GM18517 (cell line): Measurements from ENCODE around the gene PGAP3.
"Not testable (repeated sequence)": the region's sequence is repeated elsewhere in the genome, so short reads cannot be mapped to it uniquely, and the experiment has no call there.

Source experiments
- ATAC-seq: cut with Tn5 transposase; IDR thresholded peaks from one replicate; pipeline ENCODE4 v1.9.1; 2021; ENCODE audit warnings: mild to moderate bottlenecking, moderate library complexity; ENCODE audit not compliant: unreplicated experiment

PGAP3 gene

DNA sequence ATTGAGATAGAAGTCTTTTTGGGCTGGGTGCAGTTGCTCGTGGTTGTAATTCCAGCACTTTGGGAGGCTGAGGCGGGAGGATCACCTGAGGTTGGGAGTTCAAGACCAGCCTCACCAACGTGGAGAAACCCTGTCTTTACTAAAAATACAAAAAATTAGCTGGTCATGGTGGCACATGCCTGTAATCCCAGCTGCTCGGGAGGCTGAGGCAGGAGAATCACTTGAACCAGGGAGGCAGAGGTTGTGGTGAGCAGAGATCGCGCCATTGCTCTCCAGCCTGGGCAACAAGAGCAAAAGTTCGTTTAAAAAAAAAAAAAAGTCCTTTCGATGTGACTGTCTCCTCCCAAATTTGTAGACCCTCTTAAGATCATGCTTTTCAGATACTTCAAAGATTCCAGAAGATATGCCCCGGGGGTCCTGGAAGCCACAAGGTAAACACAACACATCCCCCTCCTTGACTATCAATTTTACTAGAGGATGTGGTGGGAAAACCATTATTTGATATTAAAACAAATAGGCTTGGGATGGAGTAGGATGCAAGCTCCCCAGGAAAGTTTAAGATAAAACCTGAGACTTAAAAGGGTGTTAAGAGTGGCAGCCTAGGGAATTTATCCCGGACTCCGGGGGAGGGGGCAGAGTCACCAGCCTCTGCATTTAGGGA, 11.4 kb upstream of the PGAP3 start:
- not testable (repeated sequence) for ATAC-seq

DNA sequence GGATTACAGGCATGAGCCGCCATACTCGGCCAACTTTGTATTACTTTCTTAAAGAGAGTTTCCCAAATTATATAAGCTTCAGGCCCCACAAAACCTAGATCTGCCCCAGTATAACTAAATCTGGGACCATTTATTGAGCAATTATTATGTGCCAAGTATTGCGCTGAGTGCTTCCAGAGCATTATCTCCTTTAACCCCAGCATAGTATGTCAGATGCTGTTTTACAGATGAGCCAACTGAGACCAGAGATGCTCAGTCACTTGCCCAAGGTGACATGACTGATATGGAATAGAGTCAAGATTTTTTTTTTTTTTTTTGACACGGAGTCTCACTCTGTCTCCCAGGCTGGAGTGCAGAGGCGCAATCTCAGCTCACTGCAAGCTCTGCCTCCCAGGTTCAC, 10.1 kb upstream of the PGAP3 start:
- ATAC-seq: no peak

DNA sequence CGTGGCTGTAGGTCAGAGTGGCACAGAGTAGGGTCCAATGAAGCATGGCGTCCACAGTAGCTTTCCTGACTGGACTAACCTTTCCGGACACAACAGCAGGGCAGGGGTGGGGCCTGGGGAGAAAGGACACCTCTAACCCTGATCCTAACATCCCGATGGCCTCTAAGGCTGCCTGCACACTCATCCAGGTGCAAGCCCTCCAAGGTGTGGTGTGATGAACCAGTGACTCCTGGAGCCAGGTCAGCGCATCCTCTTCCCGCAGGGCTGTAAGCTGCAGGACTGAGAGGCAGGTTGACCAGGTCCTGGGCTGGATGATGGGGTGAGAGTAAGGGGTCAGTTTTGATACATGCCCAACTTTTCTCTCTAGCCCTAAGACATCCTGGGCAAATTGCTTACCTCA, 8.9 kb upstream of the PGAP3 start:
- ATAC-seq: no peak

DNA sequence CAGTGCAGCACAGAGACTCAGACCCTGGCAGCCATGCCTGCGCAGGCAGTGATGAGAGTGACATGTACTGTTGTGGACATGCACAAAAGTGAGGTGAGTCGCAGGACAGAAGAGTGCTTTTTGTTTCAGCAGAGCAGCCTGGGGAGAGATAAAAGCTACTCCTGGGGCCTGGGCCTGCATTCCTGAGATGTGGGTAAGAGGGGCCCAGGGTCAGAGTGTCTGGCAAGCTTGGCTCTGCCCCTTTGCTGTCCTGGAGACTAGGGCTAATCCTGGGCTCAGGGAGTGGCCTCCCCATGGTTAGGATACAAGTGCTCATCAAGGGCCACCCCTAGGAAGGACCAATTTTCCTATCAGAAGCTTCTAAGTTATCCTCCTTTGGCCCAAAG, 7.2 kb upstream of the PGAP3 start:
- ATAC-seq: no peak

DNA sequence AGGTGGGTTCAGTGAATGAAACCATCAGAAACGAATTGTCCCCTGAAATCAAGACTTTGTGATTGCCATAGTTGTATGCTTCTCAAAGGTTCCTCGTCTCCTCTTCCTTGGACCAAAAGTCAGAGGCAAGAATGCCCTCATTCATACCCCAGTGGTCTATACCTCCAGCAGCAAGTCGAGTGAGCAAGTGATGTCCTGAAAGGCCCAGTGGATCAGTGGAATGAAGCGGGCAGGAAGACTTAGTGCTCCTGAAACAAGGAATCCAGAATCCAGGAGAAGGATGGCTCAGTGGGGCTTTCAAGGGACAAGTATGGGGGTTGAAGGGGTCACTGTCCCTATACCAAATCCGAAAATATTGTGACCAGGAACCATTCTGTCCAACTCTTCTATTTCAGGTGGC, 6.7 kb upstream of the PGAP3 start:
- ATAC-seq: no peak

DNA sequence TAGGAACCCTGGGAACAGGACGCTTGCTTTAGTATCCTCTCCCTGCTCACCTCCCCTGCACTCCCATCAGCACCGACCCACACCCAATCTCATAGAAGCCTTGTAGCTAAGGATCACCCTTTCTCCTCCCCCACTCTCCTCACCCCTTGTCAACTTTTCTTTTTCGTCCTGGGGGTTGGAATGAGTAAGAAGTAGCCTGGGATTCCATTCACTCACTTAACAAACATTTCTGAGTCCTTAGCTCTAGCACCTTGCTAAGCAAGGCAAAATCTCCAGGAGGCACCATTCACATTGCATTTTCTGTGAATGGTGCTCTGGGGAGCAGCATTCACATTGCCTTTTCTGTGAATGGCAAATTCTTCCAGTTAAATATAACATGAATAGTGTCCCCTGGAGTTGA, 1.1 kb upstream of the PGAP3 start:
- no peak for ATAC-seq

DNA sequence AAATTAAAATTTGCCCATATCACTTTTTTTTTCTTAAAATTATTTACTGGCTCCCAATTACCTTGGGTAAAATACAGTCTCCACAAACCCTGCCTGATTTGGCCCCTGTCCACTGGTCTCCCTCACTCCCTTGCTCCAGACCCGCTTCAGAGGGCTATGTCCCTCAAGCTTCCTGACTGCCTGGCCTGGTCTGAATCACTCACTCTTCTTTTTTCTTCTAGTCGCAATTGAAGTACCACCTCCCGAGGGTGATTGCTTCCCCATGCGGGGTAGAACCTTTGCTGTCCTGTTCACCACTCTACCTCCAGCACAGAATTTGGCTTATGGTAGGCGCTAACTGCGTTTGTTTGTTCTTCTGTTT, 598 bp upstream of the PGAP3 start:
- no peak for ATAC-seq

DNA sequence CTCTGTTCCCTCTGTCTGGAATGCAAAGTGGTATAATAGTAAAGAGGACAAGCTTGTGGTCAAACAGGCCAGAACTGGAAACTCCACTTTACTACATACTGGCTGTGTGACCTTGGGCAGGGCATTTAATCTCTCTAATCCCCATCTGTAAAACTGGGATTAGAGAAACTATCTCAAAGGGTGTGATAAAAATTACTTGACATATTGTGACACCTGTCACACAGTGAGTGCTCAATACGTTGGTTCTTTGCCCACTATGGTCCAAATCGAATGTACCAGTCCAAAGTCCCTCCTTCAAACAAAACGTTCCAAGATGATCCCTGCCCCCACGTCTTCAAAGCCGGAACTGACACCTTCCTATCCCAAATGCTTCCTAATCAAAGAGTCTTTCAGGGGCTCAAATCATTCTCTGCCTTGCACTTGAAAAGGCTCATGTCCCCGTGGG, 734 bp downstream of the PGAP3 start:
- no peak for ATAC-seq

DNA sequence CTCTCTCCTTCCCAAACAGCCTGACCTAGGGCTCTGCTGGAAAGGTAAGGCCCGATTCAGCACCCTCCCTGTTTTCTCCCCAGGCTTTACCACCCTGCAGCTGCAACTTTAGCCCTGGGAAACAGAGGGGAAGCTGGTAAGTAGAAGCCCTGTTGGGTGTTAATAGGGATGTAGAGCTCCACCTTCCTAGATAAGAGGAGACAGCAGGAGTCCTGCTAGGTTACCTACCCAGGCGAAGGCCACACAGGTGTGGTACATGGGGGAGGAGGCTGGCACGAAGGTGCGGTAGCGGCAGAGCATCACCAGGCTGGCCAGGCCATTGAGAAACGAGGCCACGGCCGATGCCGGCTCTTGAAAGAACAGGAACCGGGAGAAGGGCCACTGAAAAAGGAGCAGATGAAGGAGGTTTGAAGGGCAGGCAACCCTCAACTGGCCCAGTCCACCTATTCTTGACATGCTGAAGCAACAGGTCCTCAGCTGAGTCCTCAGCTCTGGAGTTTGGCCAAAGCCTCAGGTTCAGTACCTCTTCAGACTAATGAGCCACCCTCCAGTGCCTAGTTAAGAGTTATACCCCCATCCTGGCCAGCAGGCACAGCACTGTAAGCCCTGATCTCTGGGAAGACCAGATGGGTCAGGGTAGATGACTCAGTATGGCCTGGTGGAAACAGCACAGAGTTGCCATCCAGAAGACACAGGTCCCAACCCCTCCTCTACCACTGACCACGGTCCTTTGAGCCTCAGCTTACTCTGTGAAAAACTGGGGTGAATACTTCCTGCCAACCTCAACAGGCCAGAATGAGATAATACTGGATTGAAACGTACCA, 3.3 kb downstream of the PGAP3 start:
- ATAC-seq: no peak

DNA sequence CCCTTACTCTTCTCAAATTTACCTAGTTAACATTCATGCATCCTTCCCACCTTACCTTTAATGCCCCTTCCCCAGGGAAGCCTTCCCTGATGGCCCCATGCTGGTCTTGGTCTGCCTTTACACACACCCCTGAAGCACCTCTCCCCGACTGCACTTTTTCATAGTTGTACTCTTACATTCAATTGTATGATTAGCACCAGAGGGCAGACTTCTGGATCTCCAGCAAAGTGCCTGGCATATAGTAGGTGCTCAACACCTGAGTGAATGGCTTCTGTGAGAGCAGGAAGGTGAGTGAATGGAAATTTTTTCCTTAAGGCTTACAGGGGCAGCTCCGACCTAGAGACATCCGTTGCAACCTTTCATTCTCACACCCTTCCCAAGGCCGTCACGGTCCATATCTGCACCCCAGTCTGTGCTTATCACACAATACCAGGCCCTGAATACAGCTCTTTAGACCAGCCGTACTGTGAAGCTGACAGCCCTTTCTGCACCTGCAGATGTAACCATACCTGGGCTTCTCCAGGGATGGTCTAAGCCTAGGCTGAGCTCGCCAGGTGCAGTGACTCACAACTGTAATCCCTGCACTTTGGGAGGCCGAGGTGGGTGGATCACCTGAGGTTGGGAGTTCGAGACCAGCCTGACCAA, 4.4 kb downstream of the PGAP3 start:
- no peak for ATAC-seq

DNA sequence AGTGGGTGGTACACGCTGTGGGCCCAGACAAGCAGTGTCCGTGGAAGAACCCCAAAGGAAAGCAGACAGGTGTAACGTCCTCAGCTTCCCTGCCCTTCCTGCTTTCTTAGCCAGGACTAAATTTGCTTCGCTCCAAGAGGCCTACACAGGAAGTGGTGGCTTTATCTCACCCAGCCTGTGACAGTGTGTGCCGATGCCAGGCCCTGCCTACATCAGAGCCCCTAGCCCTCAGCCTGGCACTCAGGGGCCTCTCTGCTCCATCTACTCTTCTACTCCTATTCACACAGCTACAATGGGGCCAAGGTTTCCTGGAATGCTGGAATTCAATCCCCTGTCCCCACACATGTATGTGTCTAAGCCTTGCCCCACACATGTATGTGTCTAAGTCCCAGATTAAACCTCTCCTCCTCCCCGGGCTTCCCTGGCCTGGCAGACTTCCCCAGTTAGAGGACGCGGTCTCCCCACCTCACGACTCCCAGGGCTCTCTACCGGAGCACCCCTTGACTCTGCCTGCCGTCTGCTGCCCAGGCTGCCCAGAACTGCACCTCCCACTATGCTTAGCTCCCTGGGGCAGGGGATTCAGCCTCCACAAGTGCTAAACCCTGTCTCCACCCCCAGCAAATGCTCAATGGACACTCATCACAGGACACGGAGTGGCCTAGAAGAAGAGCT, 8.2 kb downstream of the PGAP3 start:
- no peak for ATAC-seq

DNA sequence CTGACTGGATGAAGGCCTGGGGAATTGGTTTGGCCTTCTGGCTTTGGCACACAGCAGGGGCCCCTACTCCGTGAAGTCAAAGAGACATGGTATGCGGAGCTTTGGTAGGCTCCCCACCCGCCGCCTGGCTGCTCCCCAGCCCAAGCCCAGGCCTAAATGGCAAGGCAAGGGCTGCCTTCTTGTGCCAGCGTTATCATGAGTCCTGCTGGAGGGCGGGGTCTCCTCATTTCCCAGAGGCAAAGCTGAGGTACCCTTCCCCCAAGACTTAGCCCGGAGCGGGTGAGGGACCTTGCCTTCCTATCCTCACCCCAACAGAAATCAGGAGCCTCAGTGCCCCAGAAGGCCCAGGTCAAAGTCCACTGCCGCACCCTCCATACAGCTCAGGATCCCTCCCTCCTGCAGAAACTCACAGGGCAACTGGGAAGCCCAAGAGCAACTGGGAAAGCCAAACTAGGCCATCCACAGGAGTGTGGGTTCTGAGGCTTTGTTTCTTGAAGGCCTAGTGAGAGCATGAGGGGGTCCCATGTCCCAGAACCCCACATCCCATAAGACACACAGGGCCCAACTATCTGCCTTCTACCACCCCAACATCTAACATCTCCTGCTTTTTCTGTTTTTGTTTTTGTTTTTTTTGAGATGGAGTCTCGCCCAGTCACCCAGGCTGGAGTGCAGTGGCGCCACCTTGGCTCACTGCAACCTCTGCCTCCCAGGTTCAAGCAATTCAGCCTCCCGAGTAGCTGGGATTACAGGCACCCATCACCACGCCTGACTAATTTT, 9.3 kb downstream of the PGAP3 start:
- no peak for ATAC-seq

DNA sequence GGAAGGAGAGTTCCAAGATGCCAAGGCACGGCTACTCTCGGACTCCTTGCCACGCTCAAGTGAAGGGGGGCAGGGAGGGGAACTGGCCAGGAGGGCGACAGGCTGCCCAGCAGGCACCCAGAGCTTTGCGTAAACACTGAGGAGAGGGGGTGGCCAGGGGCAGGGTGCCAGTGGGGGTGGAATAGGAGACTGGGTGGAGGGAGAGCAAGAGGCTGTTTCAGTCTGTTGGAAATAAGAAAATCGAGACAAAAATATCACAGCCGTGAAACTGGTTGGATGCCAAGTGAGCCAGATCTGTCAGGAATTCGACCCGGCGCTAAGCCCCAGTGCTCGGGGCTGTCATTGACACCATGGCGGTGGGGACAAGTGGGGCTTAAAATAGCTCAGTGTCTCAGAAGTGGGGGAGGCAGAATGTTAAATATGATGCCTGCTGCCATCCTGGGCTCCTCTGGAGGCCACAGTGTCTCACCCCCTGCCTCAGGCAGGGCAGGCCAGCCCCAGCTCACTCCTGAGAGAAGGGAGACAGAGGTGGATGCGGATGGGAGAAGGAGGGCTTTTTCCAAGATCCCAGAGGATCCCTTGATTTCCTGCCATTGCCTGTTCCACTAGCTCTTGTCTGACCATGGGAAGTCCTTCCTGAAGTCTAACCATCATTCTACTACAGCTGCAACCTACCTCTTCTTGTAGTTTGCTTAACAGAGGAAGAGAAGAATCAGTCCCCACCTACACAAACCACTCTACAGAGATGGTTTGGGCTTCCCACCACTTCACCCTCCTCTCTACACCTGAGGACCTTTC, 10.1 kb downstream of the PGAP3 start:
- ATAC-seq: no peak

DNA sequence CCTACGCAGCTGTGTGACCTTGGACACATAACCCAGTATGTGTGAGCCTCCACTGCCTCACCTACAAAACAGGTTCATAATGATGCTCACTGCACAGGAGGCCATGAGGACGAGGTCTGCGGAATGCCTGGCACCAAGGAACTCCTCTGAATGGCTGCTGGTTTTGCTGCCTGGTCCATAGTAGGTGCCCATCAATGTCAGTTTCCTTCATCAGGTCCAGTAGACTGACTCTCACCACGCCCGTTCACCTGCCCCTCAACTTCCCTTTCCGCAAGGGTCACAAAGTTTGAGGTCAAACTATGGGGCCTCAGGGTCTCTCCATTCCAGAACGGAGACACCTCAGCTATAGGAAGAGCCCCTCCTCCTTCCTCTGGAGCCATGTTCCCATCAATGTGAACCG, 10.8 kb downstream of the PGAP3 start:
- ATAC-seq: no peak

DNA sequence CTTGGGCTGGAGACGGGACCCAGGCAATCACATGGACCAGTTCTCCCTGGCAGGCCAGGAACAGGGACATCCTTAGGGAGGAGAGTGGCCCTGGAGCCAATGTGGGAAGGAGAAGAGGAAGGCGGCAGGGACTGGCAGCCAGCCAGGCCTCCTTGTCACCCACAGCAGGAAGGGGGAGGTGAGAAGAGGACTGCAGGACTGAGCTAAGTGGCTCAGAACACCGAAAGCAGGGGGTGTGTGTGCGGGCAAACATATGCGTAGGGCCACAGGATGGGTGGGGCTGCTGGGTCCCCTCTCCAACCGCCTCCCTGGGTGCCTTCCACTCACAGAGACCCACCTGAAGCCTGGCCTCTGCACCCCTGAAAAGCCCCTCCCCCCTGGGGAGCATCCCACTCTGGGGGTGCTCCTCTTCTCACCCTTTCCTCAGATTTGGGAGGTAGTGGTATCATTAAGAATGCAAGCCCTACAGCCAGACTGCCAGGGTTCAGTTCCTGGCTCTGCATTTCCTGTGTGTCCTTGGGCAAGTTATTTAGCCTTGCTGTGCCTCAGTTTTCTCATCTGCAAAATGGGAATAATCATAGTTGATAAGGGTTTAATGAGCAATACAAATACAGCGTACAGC, 11.5 kb downstream of the PGAP3 start:
- no peak for ATAC-seq

DNA sequence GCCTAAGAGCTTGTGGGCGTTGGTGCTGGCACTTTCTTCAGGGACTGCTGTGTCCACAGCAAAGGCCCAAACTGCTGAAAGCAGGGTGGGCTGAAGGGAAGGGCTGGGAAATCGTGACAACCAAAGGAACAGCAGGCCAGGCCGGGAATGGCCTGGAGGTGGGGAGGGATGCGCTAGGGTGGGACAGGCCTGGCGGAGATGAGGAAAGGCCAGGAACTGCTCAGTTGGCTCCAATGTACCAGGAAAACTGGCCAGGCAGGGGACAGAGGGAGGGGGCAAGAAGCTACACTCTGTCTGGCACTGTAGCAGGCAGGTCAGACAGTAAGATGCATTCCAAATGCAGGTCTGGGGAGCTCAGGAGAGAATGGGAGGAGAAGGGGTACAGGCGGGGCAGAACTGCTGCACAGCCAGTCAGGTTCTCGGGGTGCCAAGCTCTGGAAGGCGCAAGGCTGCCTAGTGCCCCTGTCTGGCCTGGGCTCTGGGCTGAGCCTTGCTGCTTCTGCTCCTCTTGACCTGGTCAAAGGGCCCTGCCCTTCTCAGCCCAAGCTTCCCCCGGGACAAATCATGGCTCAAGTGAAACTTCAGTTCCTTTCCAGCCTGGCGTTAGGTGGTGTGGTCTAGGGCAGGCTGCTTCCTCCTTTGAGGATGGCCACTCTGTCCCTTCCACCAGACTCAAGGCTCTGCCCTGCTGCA, 12.3 kb downstream of the PGAP3 start:
- ATAC-seq: no peak

DNA sequence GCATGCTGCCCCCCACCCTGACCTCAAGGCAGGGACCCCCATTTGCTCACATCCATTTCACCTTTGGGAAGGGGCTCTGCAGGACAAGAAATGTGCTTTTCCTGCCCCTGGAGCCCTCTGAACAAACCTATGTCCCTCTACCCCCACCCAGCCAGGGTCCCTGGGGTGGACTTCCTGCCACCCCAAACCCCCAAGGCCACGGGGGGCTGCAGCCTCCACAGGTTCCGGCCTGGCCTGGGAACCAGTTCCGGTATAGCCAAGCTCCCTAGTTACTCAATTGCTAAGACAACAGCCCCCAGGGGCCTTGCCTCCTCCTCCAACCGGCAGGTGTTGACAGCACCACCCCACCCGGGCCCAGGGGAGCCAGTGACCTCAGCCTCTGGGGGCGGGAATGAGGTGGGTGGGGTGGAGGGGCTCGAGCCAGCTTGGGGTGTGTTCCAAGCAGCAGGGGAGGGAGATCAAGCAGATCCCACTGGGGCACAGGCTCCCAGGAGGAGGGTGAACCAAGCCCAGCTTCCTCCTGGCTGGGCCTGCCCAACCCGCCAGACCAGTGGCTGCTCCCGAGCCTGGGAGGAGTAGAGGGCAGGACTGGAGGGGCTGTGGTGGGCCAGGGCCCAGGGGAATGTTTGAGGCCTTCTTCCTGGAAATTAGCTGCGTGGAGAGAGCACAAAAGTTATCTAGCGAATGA, 13.0 kb downstream of the PGAP3 start:
- ATAC-seq: no peak

DNA sequence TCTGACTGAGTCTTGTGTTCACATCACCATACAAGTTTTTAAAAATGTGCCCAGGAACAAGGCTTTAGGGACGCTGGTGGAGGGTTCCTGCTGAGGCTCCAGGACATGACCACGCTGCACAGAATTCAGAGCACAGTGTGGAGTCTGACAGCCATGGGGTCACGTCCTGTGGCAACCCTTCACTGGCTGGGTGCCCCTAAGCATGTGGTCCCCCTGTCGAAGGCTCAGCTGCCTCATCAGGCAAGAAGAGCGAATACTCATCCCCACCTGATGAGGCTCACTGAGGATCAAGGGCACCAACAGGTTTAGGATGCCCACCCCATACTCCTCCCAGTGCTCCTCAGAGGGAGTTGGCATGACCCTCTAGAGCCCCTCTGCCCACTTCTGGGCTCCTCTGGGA, 13.7 kb downstream of the PGAP3 start:
- ATAC-seq: no peak
